NOMO-1 treated with dmso at 0.1 percent for 144 hours (cell line): ENCODE results near the gene PHLDB2.

Source experiments
- DNase-seq: peaks from one replicate; lab custom pipeline; 2025; ENCODE audit not compliant: unreplicated experiment; lab: John Stamatoyannopoulos, UW

Gene PHLDB2

DNA sequence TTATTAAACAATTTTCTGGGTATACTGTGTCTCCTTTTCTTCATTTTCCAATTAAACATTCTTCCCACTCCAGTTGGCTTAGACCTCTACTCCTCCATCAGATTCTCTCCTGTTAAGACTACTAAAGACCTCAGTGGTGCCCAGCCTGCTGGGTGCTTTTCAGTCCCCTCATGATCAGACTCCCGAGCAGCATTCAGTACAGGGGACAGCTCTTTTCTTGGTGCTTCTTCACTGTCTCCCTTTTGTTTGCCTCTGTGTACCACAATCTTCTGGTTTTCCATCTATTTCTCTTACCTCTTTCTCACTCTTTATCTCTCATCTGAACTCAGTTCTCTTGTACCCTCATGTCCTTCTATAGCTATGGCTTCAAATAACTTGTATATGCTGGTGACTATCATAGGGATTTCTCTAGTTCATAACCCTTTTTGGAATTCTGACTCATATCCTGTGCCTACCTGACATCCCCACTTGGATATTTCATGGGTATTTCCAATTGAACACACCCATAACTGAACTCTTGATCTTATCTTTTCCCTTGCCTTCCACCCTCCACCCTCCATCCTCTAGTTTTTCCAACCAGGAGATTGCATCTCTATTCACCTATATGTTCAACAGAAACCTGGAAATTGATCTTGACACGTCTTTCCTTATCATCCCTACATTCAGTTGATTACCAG, 64.2 kb downstream of the PHLDB2 start:
- no peak for DNase-seq

DNA sequence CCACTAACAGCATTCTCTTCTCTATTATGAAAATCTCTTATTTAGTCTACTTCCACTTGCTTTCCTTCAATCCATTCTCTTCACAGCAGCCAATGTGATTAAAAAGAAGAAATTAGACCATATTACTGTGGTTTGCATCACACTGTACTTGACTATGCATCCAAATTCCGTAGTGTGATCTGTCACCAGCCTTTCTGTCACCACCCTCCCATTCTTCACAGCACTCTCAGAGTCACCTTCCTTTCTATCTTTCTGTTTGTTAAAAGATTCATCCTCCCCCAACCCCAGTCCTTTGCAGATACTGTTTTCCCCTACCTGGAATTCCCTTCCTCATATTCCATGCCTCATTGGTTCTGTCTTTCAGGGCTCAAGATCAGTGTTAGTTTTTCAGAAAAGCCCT, 64.7 kb downstream of the PHLDB2 start:
- DNase-seq, result no peak

DNA sequence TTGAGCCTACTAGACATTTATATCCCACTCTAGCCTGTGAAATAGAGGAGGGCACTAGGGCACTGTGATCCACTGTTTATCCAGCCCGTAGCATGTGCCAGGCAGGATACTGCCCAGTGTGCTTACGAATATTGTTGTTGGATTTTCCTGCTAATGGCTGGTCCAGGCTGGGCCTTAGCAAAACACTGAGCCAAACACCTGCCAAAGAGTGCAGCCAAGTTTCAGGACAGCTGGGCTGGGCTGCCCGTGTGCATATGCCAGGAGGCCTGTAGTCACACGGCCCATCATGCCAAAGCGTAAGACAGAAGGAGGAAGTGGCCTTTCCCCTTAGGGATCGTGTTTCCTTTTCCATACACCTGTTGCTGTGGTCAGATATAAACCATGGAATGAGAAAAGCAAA, 65.2 kb downstream of the PHLDB2 start:
- no peak for DNase-seq

DNA sequence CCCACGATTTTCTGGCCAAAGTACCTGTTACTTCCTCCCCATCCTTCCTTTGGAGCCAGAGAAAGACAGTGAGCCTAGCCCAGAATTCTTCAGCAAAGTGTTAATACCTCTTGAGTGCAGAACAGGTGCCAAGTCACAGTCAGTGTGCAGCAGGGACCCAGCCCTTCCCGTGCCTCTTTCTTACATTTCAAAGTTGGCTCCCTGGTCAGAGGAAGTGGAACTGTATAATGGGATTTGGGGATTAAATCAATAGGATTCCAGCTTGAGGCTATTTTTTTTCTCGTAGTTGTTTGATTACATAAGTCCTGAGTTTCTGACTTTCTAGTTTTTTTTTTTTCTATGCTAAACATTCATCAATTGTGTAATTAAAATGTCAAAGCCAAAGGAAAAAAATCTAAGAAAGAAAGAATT, 67.2 kb downstream of the PHLDB2 start:
- DNase-seq, result no peak

DNA sequence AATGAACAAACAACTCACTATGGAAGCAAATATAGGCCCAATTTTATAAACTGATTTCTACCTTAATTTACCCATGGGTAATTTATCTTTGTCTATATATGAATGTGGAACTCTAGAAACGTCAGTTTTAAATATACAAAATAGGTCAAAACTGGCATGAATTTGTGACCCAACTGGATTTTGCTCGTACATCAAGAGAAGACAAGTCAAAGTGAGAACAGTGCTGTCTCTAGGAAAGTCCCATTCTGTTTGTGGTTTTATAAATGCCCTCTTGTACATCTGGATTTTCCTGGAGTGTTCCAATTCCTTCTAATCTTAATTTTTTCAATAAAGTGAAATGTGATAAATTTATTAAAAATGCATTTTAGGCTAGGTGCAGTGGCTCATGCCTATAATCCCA, 69.5 kb downstream of the PHLDB2 start:
- no peak for DNase-seq

DNA sequence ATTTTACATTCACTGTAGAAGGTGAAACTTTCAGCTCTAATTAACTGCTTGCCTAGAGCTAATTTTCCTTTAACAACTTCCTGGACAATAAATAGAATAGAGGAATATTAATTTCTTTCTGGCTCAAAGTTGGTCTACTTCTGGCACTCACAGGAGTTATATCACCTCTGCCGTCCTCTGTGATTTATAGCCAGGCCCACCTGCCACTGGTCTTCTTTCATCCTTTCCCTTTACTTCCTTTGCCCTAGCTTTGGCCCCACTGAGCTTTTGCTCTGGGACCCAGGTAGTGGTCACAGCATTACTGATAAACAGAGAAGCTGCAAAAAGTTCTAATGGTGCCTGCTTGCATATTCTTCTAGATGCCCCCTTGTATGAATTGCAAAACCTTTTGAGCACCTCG, 70.4 kb downstream of the PHLDB2 start:
- no peak for DNase-seq

DNA sequence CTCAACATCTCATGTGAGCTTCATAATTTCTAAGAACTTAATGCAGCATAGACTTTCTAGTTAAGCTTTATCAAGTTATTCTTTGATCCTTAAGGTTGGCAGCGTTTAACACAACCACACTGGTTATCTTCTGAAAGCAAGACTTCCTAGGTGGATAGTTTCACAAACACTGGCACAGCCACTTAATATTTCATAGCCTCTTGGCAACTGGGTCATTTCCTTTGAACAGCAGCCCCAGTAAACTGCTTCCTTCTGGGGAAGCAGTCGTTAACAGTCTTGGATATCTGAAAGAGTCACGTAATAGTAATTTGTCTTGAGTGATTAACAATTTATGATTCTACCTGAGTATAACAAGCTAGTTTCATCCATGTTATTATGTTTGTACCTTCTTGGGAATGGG, 73.9 kb downstream of the PHLDB2 start:
- no peak for DNase-seq

DNA sequence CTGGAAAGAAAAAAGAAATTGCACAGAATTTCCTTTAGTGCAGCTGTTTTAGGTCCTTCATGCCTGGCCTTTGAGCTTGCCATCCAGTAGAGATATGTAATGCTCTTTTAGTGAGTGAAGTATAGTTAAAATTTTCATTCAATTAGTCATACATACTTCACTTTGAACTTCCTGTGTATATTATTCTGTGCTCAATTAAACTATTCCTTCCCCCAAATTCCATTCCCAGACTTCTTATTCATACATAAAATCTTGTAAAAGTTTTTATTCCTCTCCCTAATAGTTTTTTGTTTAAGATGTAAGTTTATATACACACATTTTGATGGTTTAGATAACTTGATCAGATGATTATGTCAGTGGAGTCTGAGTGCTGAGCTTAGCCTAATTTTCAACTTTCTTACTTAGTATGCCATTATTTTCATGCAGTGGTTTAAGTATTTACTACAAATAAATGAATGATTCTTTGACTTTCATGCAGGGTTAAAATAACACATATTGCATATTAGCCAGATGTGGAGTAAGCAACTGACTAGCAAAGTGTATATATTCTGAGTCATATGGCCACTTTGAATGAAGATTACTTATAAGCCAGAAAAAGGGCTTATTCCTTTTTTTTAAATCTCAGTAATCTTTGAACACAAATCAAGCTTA, 77.3 kb downstream of the PHLDB2 start:
- no peak for DNase-seq

DNA sequence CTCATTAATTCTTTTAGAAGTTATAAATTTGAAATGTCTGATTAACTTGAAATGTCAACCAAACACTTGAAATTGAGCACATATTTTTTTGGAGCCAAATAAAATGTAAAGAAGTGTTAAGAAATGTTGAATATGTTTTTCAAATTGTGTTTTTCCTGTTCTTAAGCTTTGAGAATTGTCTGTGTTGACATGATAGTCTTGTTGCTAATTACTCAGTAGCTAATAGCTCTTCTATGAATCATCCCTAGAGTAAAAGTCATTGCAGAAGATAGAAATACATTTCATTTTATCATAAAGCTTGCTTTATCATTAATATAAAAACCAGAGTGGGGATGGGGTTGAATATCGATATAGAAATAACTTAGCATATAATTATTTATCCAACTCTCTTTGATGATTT, 77.9 kb downstream of the PHLDB2 start:
- DNase-seq, result no peak

DNA sequence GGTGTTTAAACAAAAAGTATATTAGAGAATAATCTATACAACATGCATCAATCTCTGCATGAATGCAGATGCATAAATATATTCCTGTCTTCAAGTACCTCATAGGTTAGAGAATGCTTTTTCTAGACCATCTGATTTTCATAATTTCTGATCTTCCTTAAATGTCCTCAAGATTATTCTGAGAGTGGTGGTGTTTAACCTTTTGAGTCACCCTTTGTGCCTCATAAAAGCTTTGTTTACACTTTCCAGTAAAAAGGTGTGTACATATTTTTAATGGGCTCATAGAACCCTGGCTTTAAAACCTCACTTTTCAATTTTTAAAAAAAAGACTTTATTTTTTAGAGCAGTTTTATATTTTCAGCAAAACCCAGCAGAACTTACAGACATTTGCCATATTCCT, 78.8 kb downstream of the PHLDB2 start:
- no peak for DNase-seq

DNA sequence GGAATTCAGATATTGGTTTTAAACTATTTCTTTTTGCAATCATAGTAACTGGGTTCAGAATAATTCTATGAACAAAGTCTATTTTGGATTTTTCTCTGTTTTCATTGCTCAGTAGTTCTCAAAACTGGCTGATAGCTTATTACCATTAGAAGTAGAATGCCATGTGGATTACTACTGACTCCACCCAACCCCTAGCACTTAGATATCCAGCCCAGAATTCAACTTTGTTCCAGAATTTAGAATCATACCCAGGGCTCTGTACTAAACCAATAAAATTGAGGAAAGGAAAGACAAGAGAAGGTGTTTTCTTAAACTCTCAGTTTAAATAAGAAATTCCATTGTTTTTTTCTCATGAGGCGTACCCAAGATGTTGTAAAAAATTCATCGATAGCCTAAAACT, 80.8 kb downstream of the PHLDB2 start:
- no peak for DNase-seq

DNA sequence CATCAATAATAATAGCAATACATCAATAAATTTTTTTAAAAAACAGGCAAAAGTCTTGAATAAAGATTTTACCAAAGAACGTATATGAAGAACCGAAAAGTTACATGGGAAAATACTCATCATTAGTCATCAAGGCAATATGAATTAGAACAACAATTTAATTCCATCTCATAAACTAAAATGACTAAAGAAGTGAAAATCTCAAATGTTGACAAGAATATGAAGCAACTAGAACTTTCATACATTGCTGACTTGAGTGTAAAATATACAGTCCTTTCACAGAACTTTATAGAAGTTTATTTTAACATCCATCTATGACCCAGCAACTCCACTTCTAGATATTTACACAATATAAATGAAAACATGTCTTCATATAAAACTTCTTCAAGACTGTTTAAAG, 84.5 kb downstream of the PHLDB2 start:
- no peak for DNase-seq

DNA sequence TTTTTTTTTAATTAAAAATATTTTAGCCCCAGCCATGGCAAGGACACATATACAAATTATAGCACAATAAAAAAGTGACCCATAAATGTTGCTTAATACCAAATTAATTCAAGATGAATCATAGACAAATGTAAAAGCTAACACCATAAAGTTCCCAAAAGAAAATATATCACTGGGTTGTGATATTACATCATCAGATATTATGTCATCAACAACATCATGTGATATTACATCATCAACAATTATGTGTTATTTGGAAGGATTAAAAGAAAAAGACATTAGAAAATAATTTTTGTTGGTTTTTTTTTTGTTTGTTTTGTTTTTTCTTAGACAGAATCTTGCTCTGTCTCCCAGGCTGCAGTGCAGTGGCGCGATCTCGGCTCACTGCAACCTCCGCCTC, 85.3 kb downstream of the PHLDB2 start:
- no peak for DNase-seq

DNA sequence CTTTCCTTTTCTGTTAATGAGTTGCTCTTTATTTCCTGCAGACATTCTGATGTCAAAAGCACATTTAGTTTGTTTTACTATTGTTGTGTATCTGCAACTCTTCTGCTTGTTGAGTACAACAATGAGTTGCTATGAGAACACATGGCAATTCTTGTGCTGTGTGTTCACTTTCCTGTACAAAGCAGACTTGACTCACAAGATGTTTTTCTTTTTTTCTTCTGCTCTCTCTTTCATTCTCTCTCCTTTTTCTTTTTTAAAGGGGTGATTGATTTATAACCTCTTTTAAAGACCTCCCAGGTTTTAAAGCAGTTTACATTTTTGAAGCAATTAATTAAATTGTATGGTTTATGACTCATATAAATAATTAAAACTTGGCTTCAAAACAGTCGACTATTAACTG, 88.2 kb downstream of the PHLDB2 start:
- DNase-seq, result no peak

DNA sequence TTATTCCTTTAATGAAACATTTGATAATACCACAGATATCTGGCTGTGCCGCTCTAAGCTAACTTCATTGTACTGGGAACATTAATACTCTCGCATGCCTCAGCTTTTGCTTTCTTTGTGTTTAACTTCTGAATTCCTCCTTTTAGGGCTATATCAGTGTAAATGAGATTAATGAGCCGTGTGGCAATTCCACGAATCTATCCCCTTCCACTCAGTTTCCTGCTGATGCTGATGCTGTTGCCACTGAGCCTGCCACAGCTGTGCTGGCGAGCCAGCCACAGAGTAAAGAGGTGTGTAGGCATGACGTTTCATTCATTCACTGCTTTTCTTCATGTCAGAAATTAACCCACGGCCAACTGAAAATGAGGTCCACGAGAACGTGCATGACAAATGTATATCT, 89.7 kb downstream of the PHLDB2 start:
- DNase-seq, result no peak

DNA sequence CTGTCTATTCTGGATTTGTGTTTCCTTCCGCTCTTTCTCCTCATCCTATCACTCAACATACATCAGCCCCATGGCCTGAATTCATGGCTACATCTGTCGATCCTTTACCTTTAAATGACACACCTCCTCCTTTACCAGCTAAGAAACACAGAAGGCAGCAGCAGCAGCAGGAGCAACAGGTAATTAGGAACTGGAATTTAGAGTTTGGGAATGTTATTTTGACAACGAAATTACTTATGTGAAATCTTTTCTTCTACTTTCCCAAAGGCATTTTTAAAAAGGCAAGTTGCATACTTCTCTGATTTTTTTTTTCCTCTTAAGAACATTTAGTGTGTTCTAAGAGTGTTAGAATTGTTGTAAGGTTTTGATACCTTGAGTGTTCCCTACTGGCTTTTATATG, 90.6 kb downstream of the PHLDB2 start:
- DNase-seq, result no peak

DNA sequence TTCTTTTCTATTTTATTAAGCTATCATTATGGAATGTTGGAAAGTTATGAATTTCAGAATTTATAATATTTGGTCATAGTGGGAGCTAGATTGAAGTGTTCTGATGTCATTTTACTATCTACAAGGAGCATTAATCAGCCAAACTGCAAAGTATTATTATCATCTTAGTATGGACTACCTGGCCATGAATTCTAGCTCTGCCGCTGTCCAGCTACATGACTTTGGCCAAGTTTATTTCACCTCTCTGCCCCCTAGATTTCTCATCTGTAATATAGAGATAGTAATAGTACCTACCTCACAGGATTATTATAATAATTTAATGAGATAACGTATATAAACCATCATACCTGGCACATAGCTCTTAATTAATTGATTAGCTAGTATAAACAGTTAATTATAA, 92.0 kb downstream of the PHLDB2 start:
- no peak for DNase-seq

DNA sequence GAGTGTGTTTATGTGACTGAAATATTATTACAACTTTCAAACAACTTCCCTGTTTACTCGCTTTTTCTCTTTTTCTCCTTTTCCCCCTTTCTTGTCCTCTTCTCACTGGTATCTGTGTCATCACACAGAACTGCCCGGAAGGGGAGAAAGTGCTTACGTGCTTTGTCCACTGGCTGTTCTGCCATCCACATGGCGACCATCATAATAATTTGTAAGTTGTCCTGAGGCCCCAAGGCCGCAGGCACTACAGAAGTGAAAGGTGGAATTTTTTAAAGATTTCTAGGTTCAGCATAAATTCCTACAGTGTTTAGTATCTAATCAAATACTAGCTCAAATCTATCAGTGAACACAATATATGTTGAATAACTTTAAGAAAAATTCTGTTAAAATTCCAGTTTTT, 93.0 kb downstream of the PHLDB2 start:
- DNase-seq, result no peak

DNA sequence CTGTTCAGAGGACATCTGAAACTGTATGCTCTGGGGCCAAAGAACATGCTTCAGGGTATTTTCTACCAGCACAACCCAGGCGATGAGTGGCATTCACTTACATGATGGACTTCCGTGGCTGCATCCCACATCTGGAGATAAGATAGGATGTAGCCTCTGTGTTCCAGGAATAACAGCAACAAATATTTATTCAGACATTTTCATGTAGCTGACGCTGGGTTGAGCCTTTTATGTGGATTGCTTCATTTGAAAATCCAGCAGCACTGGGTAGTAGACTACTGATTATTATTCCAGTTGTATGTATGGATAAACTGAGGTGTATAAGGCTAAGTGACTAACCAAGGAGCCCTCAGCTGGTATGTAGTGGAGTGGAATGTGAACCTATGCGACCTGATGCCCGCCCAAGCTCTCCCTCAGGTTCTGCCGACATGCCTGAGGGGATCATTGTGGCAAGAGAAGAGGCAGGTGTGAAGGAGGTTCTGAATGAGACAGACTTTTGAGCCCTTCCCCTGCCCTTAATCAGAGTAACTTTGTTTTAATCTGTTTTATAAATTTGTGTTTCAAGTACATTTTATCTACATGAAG, 93.9 kb downstream of the PHLDB2 start:
- DNase-seq, result no peak

DNA sequence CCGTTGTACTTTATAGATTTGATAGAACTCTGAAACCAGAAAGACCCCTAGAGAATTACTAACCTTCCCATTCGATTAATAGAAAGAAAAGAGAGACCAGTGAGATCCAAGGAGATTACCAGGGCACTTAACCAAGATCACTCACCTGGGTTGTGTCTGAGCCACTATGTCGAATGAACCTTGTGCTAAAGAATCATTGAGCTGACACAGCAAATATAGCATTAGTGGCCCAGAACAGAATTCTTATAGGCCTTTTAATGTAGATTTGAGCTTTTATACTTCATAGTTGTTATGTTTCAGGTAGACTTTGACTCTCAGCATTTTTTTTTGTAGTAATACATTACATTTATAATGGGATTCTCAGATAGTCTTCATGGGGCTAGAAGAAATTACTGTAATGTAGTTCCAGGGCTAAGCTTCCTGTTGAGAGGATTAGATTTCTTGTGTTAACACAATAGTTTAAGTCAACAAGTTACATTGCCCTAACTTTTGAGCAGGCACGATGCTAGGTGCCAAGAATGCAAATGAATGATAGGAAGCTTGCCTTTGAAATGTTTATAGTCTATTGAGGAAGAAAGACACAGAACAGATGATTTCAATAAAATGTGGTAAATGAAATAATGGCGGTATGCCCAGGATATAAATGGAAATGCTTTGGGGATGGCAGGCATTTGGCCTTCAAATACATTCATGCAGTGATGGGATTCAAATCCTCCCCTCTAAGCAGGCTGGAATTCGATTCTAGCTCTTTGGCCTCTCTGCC, 95.3 kb downstream of the PHLDB2 start:
- DNase-seq, result no peak

DNA sequence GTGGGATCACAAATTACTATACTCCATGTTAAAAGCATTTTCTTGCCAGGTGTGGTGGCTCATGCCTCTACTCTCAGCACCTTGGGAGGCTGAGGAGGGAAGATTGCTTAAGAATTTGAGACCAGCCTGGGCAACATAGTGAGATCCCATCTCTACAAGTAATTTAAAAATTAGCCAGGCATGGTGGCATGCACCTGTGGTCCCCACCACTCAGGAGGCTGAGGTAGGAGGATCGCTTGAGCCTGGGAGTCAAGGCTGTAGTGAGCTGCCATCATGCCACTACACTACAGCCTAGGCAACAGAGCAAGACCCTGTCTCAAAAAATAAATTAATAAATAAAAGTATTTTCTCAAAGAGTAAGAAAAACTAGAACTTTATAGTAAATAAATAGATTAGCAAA, 96.8 kb downstream of the PHLDB2 start:
- no peak for DNase-seq

DNA sequence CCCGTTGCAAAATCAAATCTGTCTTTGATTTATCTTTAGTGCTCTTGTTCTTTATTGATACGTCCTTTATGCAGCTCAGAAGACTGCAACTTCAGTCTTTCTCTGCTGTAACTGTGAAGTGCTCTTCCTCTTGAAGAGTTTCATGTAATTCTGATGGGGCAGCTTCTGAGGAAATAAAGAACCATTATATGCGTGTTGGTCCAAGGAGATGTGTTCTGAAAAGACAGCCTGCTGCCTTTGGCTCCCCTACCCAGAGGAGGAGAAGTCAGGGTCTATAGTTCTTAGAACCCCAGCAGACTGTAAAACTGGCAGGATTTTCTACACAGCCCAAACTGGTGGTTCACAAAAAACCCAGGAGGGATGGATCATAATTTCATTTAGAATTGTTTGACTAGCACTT, 97.4 kb downstream of the PHLDB2 start:
- no peak for DNase-seq
